IPS-NIHi11 (cell line): ENCODE results near the gene SLC28A2.
"Not testable (repeated sequence)": the region's sequence is repeated elsewhere in the genome, so short reads cannot be mapped to it uniquely, and the experiment has no call there.

Source experiments
- DNase-seq: peaks from one replicate; pipeline ENCODE4 v3.0.0; 2012; ENCODE audit warnings: mixed read lengths, low spot score

Gene SLC28A2

DNA sequence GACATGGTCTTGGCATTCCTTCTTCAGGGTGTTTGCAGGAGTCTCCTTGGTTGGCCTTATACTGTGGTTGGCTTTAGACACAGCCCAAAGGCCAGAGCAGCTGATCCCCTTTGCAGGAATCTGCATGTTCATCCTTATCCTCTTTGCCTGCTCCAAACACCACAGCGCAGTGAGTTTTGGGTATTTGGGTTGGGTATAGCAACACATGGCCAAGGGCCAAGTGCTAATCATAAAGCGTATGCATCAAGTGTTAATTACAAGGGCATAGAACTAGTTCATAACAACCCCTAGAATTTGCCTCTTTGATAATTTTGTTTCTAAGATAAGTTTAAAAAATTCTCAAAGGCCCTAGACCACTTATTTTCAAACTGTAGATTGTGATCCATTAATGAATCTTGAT is 11.8 kb downstream of the SLC28A2 start:
- DNase-seq = no peak

DNA sequence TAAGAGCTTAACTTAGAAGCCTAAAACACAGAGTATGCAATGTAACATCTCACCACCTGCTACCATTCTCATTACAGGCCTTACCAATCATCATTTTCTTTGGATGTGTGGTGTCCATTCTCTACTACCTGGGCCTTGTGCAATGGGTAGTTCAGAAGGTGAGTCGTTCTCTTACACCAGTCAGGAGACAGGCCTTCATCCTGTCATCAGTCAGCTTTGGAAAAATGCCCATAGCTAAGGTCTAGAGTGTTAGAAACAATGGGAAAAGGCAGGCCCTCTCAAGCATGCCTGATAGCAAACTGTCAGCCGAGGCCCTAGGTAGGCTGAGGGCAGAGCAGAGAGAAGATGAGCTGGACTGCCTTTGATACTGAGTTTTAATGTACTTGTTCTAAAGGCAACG is 13.5 kb downstream of the SLC28A2 start:
- no peak for DNase-seq

GRCh38 chr15:45268135-45268534 is 16.1 kb downstream of the SLC28A2 start:
- peak; percentile 19 for DNase-seq

- no peak for DNase-seq
Measured at GRCh38 chr15:45274636-45275380, 22.8 kb downstream of the SLC28A2 start.

DNA sequence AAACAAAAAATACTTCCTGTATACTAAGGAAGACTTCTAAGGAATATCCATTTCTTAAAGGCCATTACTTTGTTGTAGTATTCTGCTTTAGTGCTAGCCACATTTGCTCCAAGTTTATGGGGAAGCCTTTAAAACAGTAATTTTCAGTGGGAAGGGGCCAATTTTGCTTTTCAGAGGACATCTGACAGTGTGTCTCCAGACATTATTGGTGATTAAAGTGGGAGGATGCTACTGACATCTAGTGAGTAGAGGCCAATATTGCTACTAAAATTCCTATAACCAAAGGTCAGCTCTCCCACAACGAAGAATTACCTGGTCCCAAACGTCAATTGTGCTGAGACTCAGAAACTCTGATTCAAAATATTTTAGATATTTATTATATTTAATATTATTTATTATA is 24.8 kb downstream of the SLC28A2 start:
- peak; percentile 22 for DNase-seq

DNA sequence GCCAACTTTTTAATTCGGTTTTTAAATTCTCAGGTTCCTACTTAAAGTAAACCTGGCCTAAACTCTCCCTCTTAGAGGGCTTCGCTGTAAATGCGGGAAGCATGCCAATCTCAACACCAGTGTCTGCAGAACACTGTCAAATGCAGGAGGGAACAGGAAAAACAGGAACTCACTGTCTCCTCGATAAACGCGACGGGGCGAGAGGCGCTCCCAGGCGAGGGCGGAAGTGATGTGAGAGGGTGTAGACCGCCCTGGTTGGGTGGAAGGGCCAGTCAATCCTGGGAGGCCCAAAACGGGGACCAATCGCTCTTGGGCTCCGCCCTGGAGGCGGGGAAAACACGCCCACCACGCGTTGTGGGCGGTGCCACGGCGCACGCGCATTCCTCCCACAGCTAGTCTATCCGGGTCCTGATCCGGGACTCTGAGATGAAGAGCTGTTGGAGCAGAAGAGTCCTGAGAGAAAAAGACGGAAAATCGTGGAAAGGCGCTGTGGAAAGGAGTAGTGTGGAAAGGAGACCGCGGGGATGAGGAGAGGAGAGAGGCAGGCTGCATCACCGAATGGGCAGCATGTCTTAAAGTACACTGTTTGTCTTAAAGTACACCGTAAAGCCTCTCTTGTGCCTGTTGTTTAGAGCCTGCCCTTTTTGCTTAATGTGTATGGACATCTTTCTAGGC is 27.1 kb downstream of the SLC28A2 start:
- peak; percentile 92 for DNase-seq

- no peak for DNase-seq
Measured at GRCh38 chr15:45285413-45285812, 33.4 kb downstream of the SLC28A2 start.

DNA sequence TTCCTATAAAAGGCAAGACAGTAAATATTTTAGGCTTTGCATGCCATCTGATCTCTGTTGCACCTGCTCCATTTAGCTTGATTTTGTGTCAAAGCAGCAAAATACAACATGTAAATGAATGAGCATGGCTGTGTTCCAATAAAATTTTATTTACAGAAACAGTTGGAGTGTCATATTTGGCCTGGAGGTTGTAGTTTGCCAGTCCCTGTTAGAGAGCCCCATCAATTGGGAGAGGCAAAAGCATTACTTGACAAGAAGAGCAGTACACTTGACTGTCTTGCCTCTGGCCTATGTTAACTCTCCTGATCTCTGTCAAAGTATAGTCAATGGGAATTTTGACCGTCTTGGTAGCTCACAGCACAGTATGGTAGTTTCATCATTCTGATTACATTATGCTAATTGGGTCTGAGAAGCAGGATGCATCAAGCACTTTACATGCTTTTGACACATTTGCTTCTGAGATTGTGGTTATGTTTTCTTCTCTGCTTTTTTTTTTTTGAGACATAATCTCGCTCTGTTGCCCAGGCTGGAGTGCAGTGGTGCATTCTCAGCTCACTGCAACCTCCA is 35.4 kb downstream of the SLC28A2 start:
- DNase-seq = no peak

DNA sequence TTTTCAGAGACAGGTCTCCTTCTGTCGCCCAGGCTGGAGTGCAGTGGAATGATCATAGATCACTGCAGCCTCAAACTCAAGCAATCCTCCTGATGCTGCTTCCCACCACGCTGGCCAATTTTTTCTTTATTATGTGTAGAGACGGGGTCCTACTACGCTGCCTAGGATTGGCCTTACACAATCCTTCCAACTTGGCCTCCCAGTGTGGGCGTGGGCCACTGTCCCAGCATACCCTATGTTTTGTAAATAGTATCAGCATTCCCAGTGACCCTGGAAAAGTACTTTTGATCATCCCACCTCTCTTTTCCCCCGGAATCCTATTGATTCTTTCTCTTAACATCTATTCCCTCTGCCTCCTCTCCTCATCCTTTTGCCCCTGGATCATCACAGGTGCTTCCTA is 36.9 kb downstream of the SLC28A2 start:
- no peak for DNase-seq

GRCh38 chr15:45291822-45292582 is 40.0 kb downstream of the SLC28A2 start:
- DNase-seq = no peak

- DNase-seq = not testable (repeated sequence)
Measured at GRCh38 chr15:45293326-45293725, 41.3 kb downstream of the SLC28A2 start.

DNA sequence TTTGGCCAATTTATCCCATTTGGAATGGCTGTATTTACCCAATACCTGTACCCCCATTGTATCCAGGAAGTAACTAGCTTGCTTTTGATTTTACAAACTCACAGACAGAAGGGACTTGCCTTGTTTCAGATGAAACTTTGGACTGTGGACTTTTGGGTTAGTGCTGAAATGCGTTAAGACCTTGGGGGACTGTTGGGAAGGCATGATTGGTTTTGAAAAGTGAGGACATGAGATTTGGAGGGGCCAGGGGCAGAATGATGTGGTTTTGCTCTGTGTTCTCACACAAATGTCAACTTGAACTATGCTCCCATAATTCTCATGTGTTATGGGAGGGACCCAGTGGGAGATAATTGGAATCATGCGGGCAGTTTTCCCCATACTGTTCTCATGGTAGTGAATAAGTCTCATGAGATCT is 46.9 kb downstream of the SLC28A2 start:
- not testable (repeated sequence) for DNase-seq

- no peak for DNase-seq
Measured at GRCh38 chr15:45304711-45305110, 52.7 kb downstream of the SLC28A2 start.

GRCh38 chr15:45306105-45306504 is 54.1 kb downstream of the SLC28A2 start:
- no peak for DNase-seq

DNA sequence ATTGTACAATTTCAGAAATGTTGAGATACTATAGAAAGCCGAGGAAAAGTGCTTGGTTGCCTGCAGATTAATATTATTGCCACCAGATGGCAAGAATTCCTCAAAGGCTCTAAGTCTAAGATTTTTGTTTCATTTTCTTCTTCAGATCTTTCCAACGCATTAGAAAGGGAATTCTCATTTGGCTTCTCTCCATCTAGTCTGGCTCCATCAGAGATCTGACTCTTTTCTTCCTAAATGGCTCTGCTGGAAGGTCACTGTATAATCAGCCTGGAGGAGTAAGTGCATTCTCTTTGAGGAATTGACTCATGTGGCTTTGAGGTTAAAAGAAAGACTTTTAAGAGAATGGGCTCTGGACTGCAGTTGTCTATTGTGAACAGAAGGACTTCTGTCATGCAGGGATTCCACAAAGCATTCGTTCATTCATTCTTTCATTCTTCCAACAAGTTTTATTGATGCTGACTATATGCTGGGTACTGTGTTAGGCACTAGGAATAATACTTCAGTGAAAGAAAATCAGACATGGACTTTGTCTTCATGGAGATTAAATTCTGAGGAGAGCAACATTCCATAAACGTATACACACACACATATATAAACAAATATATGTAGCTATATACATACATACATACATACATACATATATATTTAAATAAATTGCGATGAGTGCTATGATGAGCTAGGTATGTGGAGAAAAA is 55.3 kb downstream of the SLC28A2 start:
- DNase-seq = no peak

DNA sequence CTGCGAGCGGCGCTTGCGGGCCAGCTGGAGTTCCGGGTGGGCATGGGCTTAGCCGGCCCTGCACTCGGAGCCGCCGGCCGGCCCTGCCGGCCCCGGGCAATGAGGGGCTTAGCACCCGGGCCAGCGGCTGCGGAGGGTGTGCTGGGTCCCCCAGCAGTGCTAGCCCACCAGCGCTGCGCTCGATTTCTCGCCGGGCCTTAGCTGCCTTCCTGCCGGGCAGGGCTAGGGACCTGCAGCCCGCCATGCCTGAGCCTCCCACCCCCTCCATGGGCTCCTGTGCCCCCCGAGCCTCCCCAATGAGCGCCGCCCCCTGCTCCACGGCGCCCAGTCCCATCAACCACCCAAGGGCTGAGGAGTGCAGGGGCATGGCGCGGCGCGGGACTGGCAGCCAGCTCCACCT is 62.1 kb downstream of the SLC28A2 start:
- DNase-seq = not testable (repeated sequence)

GRCh38 chr15:45314960-45315359 is 62.9 kb downstream of the SLC28A2 start:
- no peak for DNase-seq

GRCh38 chr15:45319472-45320214 is 67.6 kb downstream of the SLC28A2 start:
- DNase-seq = no peak

DNA sequence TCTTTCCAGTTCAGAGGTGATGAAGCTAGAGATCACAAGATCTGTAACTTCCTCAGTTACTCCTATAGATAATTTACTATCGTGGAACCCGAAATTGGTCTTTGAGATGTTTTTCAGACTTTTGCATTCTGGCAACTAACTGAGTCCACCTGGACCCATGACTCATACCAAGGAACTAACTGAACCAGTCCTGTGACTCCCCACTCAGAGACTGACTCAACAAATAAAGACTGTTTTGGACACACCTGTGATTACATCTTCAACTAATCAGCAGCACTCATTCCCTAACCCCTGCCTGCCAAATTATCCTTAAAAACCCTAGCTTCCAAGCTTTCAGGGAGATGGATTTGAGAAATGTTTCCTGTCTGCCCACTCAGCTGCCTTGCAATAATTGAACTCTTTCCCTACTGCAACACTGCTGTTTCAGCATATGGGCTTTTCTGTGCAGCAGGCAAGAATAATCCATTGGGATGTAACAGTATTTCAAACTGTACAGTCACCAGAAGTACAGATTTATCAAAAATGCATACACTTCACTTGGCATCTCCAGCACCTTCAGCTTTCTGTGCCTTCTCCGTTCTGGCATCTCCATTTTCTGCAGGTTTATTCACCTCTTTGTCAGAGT is 68.7 kb downstream of the SLC28A2 start:
- DNase-seq = no peak

GRCh38 chr15:45326280-45326679 is 74.2 kb downstream of the SLC28A2 start:
- no peak for DNase-seq

GRCh38 chr15:45326741-45327140 is 74.7 kb downstream of the SLC28A2 start:
- DNase-seq = no peak
